Effector memory CD4-positive, alpha-beta T cell (primary cell): ENCODE results near the gene NINJ2.

Experiments
- DNase-seq, 3 donors: peaks; one replicate each; pipeline ENCODE4 v3.0.0-alpha.2; 2020
- H3K27ac ChIP-seq: 2 replicates; pipeline ENCODE4 v1.7.0; 2013; ENCODE audit warnings: mild to moderate bottlenecking, low read length, moderate library complexity; ENCODE audit not compliant: insufficient read depth, poor library complexity, severe bottlenecking
- H3K27me3 ChIP-seq: replicated peaks from 2 replicates; pipeline ENCODE4 v1.7.0; 2013; ENCODE audit warnings: mild to moderate bottlenecking, low read length; ENCODE audit not compliant: insufficient read depth, control insufficient read depth, poor library complexity, severe bottlenecking
- H3K36me3 ChIP-seq: 2 replicates; pipeline ENCODE4 v1.7.0; 2013; ENCODE audit warnings: mild to moderate bottlenecking, low read length, moderate library complexity; ENCODE audit not compliant: control insufficient read depth, insufficient read depth
- H3K4me1 ChIP-seq: 2 replicates; pipeline ENCODE4 v1.7.0; 2013; ENCODE audit warnings: low read length, mild to moderate bottlenecking; ENCODE audit not compliant: control insufficient read depth, insufficient read depth, poor library complexity, severe bottlenecking
- H3K4me3 ChIP-seq: 2 replicates; pipeline ENCODE4 v1.7.0; 2013; ENCODE audit warnings: low read length, low read depth, mild to moderate bottlenecking; ENCODE audit not compliant: insufficient read depth, poor library complexity, severe bottlenecking
- H3K9me3 ChIP-seq: 2 replicates; pipeline ENCODE4 v1.7.0; 2013; ENCODE audit warnings: mild to moderate bottlenecking, low read length, moderate library complexity; ENCODE audit not compliant: control insufficient read depth

NINJ2 gene

DNA sequence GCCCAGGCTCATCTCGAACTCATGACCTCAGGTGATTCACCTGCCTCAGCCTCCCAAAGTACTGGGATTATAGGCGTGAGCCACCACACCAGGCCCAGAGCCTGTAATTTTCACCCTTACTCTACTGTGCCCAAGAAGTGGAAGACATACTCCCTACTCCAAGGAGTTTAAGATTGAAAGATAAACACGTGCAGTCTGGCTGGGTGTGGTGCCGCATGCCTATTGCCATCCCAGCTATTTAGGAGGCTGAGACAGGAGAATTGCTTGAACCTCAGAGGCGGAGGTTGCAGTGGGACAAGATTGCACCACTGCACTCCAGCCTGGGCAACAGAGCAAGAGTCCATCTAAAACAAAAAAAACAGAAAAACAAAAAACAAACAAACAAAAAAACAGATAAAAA is 90.0 kb downstream of the NINJ2 start:
- H3K27me3 ChIP-seq = no peaks in the 10 kb centered on the region
- H3K9me3 ChIP-seq = no peaks in the 10 kb centered on the region
- H3K4me3 ChIP-seq = no peak overlapping the region
- H3K36me3 ChIP-seq = no peaks in the 10 kb centered on the region
- no peak for DNase-seq
- H3K27ac ChIP-seq = no peak overlapping the region
- peaks cover 22% of the 10 kb centered on the region for H3K4me1 ChIP-seq

DNA sequence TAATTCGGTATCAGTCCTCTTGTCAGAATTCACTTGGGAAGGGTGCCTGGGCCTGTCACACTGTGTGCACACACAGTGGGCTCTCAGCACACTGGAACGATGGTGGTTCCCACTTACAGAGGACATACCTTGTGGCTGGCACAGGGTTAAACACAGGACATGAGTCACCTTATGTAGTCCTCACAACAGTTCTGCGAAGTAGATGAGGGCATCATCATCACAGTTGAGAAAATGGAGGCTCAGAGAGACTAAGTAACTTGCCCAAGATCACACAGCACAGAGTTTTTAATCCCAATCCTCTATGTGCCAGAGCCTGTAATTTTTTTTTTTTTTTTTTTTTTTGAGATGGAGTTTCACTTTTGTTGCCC is 90.7 kb downstream of the NINJ2 start:
- H3K4me3 ChIP-seq = no peak overlapping the region
- H3K36me3 ChIP-seq = no peaks in the 10 kb centered on the region
- DNase-seq = no peak
- no peaks in the 10 kb centered on the region for H3K9me3 ChIP-seq
- H3K27me3 ChIP-seq = no peaks in the 10 kb centered on the region
- H3K4me1 ChIP-seq = peaks cover 22% of the 10 kb centered on the region
- H3K27ac ChIP-seq = no peak overlapping the region

DNA sequence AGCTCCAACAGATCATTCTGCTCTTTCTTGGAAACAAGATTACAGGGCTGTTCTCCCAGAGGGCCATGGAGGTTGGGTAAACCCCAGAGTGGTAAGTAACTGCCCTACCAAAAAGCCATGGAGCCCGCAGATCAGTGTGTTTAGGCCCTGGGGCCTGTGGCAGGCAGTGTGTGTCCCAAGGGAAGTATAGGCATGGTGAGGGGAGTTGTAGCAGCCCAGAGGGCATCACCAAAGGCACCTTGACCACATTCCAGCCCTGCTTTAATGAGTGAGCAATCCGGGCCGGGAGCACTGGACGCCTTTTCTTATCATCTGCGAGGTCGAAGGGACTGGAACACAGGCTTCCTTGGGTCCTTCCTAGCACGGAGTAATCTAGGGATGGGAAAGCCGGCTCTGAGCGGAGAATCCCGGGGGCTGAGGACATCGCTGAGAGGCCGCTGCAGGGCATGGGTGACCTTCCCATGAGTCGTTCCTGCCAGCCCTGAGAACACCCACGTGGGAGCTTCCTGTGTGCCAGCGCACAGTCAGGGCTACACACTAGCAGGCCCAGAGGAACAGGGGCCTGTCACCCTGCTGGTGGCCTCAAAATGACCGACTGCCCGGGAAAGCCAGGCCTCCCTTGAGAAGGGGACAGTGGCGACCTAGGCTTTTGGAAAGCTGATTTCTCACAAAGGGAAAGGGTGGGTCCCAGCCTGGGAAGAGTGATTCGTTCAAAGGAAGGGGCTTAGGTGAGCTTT is 91.3 kb downstream of the NINJ2 start:
- Histone ChIP-seq H3K9me3 (no peaks in the 10 kb centered on the region), H3K4me1 (peaks cover 22% of the 10 kb centered on the region), H3K4me3 (no peak overlapping the region), H3K27ac (no peak overlapping the region), H3K27me3 (no peaks in the 10 kb centered on the region), H3K36me3 (no peaks in the 10 kb centered on the region)
- no peak for DNase-seq

DNA sequence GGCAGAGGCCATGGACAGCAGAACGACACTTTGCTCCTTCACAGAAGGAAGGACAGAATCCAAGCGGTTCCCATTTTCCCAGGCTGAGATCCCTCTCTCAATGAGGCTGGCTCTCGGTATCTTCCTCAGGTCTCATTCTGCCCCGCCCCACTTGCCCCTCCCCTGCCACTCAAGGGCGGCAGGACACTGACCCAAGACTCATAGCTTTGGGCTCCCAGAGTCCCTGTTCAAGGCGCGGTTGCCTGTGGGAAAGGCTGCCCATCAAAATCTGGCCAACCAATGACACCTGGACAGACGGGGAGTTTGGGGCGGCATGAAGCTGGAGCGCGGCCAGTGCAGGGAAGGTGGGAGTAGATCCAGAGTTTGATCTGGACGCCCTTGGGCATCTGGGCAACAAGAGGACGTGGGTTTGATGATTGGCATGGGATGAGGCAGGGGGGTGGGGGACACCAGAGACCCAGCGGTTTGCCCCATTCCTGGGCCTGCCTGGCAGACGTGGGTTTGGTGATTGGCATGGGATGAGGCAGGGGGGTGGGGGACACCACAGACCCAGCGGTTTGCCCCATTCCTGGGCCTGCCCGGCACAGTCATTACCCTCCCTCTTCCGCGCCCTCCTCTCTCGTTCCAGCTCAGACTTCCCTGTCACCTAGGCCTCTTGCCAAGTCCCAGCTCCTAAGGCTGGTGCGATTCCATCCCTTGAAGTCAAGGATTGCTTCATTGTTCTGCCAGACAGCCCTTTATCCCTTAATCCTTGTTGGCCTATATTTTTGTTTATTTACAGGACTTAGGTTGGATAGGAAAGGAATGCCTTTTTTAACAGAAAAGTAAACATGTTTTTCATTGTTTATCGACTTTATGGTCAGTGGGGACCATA is 92.1 kb downstream of the NINJ2 start:
- H3K36me3 ChIP-seq = no peaks in the 10 kb centered on the region
- H3K4me3 ChIP-seq = no peak overlapping the region
- H3K4me1 ChIP-seq = peaks cover 18% of the 10 kb centered on the region
- no peaks in the 10 kb centered on the region for H3K27me3 ChIP-seq
- no peaks in the 10 kb centered on the region for H3K9me3 ChIP-seq
- H3K27ac ChIP-seq = no peak overlapping the region
- DNase-seq = no peak

DNA sequence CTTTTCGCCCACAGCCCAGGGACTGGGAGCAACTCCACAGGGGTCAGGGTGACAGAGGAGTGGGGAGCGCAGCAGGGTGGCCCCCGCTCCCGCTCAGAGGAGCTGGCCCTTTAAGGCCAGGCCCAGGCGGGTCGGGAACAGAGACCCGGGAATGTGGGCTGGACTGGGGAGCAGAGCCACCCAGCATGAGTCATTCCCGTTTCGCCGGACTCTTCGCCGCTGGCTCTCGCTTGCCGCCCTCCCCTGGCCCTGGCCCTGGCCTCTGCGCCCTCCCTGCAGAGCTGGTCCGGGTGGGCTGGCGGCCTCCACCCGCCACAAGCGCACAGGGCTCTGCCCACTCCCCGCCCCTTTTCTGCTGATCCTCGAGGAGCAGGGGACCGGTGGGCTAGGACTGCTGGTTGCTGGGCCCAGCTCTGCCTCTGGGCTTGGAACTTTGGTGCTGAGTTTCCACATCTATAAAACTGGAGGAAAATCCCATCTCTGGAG is 92.8 kb downstream of the NINJ2 start:
- Histone ChIP-seq H3K36me3 (no peaks in the 10 kb centered on the region), H3K4me3 (peak overlapping the region; percentile 58), H3K27ac (no peak overlapping the region), H3K27me3 (no peaks in the 10 kb centered on the region), H3K9me3 (no peaks in the 10 kb centered on the region), H3K4me1 (peaks cover 18% of the 10 kb centered on the region)
- DNase-seq = no peak

DNA sequence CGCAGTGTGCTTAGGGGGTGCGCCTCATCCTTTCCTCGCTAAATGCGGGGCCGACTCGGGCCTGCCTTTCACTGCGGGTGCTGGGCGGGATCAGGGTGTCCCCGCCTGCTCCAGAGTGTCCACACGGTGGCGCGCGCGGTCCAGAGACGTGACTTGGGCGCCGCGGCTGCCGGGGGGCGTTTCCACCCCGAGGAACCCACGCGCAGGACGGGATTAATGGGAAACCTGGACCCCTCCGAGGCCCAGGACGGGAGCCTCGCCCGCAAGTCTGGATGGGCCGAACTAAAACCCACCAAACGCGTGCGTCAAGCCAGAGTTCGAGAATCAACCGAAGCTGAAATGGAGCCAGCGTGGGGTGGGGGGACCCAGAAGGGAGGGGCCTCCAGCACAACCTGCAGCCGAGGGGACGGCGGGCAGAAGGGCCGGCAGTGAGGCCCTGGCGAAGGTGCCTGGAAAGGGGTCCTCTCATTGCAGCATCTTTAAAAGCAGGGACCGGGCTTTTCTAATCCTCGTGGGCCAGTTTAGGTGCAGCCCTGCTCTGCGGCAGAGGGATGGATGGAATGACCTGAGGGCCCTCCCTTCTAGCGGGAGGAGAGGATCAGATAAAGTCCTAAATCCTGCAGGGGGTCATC is 93.3 kb downstream of the NINJ2 start:
- Histone ChIP-seq H3K9me3 (no peaks in the 10 kb centered on the region), H3K4me1 (peaks cover 23% of the 10 kb centered on the region), H3K27me3 (no peaks in the 10 kb centered on the region), H3K36me3 (no peaks in the 10 kb centered on the region), H3K4me3 (peak overlapping the region; percentile 58), H3K27ac (peak overlapping the region; percentile 24)
- DNase-seq = peak; percentile 67 to 76 (median 68)

DNA sequence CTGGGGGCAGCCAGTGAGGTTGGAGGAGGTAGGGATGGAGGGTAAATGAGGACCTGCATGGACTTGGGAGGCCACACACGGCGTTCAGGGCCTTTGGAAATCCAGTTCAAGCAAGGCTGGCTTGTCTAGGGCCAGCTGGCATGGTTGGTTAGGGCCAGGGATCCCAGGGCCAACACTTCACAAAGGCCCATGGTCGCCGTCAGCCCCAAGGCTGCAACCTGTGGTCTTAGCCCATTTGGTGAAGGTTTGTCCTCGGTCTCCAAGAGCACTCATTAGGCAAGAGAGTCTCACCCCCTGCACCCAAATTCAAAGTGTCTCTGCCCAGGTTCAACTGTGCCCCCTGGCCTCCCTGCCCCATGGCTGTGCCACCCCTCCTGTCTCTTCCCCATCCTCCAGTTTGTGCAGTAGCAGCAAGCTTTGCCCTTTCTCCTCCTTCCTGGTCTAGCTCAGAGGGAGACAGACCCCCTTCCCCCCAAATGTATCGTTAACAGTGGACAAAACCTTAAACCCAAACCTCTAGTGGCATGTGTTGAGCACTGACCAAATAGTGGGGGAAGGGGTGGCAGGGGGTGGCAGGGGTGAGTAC is 94.1 kb downstream of the NINJ2 start:
- Histone ChIP-seq H3K27me3 (no peaks in the 10 kb centered on the region), H3K9me3 (no peaks in the 10 kb centered on the region), H3K27ac (no peak overlapping the region), H3K4me1 (peaks cover 30% of the 10 kb centered on the region), H3K36me3 (no peaks in the 10 kb centered on the region), H3K4me3 (peak overlapping the region; percentile 58)
- no peak for DNase-seq

DNA sequence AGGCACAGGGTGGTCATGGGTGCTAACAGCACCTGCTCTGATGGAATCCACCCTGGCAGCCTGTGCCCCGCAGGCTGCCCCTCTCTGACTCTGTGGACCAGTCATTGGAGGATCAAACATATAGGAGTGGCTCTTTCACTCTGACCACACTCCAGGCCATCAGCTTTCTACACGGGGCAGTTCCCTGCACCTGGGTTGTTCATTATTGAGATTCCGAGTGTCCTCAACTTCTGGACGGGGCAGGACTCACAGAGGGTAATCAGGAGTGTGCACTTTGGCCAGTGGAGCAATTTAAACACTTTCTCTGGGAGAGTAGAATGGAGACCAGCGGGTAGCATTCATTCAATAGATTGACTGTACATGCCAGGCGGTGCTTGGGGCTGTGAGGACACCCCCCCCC is 94.8 kb downstream of the NINJ2 start:
- Histone ChIP-seq H3K27ac (no peak overlapping the region), H3K36me3 (no peaks in the 10 kb centered on the region), H3K9me3 (no peaks in the 10 kb centered on the region), H3K4me1 (peaks cover 35% of the 10 kb centered on the region), H3K4me3 (no peak overlapping the region), H3K27me3 (no peaks in the 10 kb centered on the region)
- no peak for DNase-seq

DNA sequence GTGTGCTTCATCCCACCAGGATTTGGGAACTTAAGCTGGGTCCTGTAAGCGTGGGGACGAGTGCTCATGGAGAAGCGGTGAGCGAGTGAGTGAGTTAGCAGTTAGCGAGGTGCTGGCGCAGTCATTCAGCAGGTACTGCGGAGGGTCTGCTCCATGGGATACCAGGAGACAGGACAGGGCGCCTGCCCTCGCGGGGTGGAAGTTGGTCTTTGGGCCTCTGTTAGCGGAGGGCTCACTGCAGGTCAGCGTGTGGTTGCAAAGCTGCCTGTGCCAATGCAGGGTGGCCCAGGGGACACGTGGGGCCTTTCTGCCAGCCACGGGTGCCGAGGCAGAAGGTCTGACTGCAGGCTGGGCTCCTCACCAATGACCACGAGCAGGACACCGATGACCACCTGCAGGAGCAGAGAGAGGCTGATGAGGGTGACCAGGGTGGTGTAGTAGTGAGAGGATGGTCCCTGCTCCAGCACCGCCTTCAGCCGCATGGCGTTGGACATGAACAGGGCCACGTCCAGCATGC is 97.6 kb downstream of the NINJ2 start:
- H3K27ac ChIP-seq = no peak overlapping the region
- H3K4me1 ChIP-seq = peaks cover 56% of the 10 kb centered on the region
- no peak overlapping the region for H3K4me3 ChIP-seq
- no peaks in the 10 kb centered on the region for H3K9me3 ChIP-seq
- H3K36me3 ChIP-seq = no peaks in the 10 kb centered on the region
- no peaks in the 10 kb centered on the region for H3K27me3 ChIP-seq
- DNase-seq = no peak
